Measurements from ENCODE around the gene RAPGEF3. TPM values are rescaled to one million over a fixed set of nuclear protein-coding genes. Genes with fewer than 3 reads are reported as not detected.

Gene RAPGEF3
- polyA plus RNA-seq, 4 donors = 2.5 to 19.8 (median 4.3) TPM

GRCh38 chr12:47752552-47752951 is 6.1 kb downstream of the RAPGEF3 start:
- Histone ChIP-seq H3K4me1 (ENCODE audit: control insufficient read depth in 3 of 3, insufficient read depth in 2 of 3, low read depth in 1 of 3, low read length in 2 of 3) (peaks cover 0 to 10% (median 3%) of the 10 kb centered on the region in 3 donors), H3K27me3 (ENCODE audit: control insufficient read depth in 3 of 3, insufficient read depth in 3 of 3, low read length in 3 of 3) (no peaks in the 10 kb centered on the region), H3K4me3 (ENCODE audit: low read depth in 1 of 3, low read length in 3 of 3) (no peak overlapping the region), H3K36me3 (ENCODE audit: control insufficient read depth in 3 of 3, insufficient read depth in 2 of 3, low read depth in 1 of 3, low read length in 3 of 3) (peaks cover 0 to 11% (median 0%) of the 10 kb centered on the region in 3 donors), H3K9me3 (ENCODE audit: control insufficient read depth in 2 of 2, insufficient read depth in 1 of 2, low read depth in 1 of 2, low read length in 1 of 2) (no peaks in the 10 kb centered on the region), H3K27ac (ENCODE audit: low read depth in 1 of 3, low read length in 2 of 3) (no peak overlapping the region)
- DNase-seq (no peak), FAIRE-seq (no peak)
- 81 to 87% (median 82%) methylated on average over 7 of the region's 7 CpGs for WGBS, 3 donors

GRCh38 chr12:47752121-47752520 is 6.6 kb downstream of the RAPGEF3 start:
- Histone ChIP-seq H3K9me3 (ENCODE audit: control insufficient read depth in 2 of 2, insufficient read depth in 1 of 2, low read depth in 1 of 2, low read length in 1 of 2) (no peaks in the 10 kb centered on the region), H3K27me3 (ENCODE audit: control insufficient read depth in 3 of 3, insufficient read depth in 3 of 3, low read length in 3 of 3) (no peaks in the 10 kb centered on the region), H3K27ac (ENCODE audit: low read depth in 1 of 3, low read length in 2 of 3) (no peak overlapping the region), H3K4me3 (ENCODE audit: low read depth in 1 of 3, low read length in 3 of 3) (no peak overlapping the region), H3K4me1 (ENCODE audit: control insufficient read depth in 3 of 3, insufficient read depth in 2 of 3, low read depth in 1 of 3, low read length in 2 of 3) (peaks cover 0 to 10% (median 3%) of the 10 kb centered on the region in 3 donors), H3K36me3 (ENCODE audit: control insufficient read depth in 3 of 3, insufficient read depth in 2 of 3, low read depth in 1 of 3, low read length in 3 of 3) (peaks cover 0 to 12% (median 0%) of the 10 kb centered on the region in 3 donors)
- FAIRE-seq (no peak), DNase-seq (no peak)
- WGBS, 3 donors = 79 to 80% (median 79%) methylated on average over 4 of the region's 4 CpGs

GRCh38 chr12:47751561-47751960 is 7.1 kb downstream of the RAPGEF3 start:
- peaks cover 0 to 14% (median 0%) of the 10 kb centered on the region in 3 donors for H3K36me3 ChIP-seq (ENCODE audit: control insufficient read depth in 3 of 3, insufficient read depth in 2 of 3, low read depth in 1 of 3, low read length in 3 of 3)
- no peak overlapping the region for H3K4me3 ChIP-seq (ENCODE audit: low read depth in 1 of 3, low read length in 3 of 3)
- FAIRE-seq (no peak), DNase-seq (no peak)
- H3K27ac ChIP-seq (ENCODE audit: low read depth in 1 of 3, low read length in 2 of 3) = no peak overlapping the region
- 66 to 82% (median 69%) methylated on average over 9 of the region's 9 CpGs for WGBS, 3 donors
- H3K4me1 ChIP-seq (ENCODE audit: control insufficient read depth in 3 of 3, insufficient read depth in 2 of 3, low read depth in 1 of 3, low read length in 2 of 3) = peaks cover 3 to 8% (median 3%) of the 10 kb centered on the region in 3 donors
- no peaks in the 10 kb centered on the region for H3K9me3 ChIP-seq (ENCODE audit: control insufficient read depth in 2 of 2, insufficient read depth in 1 of 2, low read depth in 1 of 2, low read length in 1 of 2)
- no peaks in the 10 kb centered on the region for H3K27me3 ChIP-seq (ENCODE audit: control insufficient read depth in 3 of 3, insufficient read depth in 3 of 3, low read length in 3 of 3)

- no peak overlapping the region for H3K27ac ChIP-seq (ENCODE audit: low read depth in 1 of 3, low read length in 2 of 3)
- no peak for FAIRE-seq
Measured at GRCh38 chr12:47750916-47751470, 7.7 kb downstream of the RAPGEF3 start.

GRCh38 chr12:47750229-47750798 is 8.4 kb downstream of the RAPGEF3 start:
- no peaks in the 10 kb centered on the region for H3K9me3 ChIP-seq (ENCODE audit: control insufficient read depth in 2 of 2, insufficient read depth in 1 of 2, low read depth in 1 of 2, low read length in 1 of 2)
- DNase-seq (no peak), FAIRE-seq (no peak)
- H3K36me3 ChIP-seq (ENCODE audit: control insufficient read depth in 3 of 3, insufficient read depth in 2 of 3, low read depth in 1 of 3, low read length in 3 of 3) = peaks cover 0 to 18% (median 0%) of the 10 kb centered on the region in 3 donors
- peaks cover 0 to 8% (median 7%) of the 10 kb centered on the region in 3 donors for H3K4me1 ChIP-seq (ENCODE audit: control insufficient read depth in 3 of 3, insufficient read depth in 2 of 3, low read depth in 1 of 3, low read length in 2 of 3)
- no peak overlapping the region for H3K27ac ChIP-seq (ENCODE audit: low read depth in 1 of 3, low read length in 2 of 3)
- H3K27me3 ChIP-seq (ENCODE audit: control insufficient read depth in 3 of 3, insufficient read depth in 3 of 3, low read length in 3 of 3) = no peaks in the 10 kb centered on the region
- no peak overlapping the region for H3K4me3 ChIP-seq (ENCODE audit: low read depth in 1 of 3, low read length in 3 of 3)
- 39 to 76% (median 40%) methylated on average over 10 of the region's 10 CpGs for WGBS, 3 donors

More at GRCh38 chr12:47750916-47751470, 7.7 kb downstream of the RAPGEF3 start:
- H3K4me1 ChIP-seq (ENCODE audit: control insufficient read depth in 3 of 3, insufficient read depth in 2 of 3, low read depth in 1 of 3, low read length in 2 of 3) = peaks cover 0 to 8% (median 7%) of the 10 kb centered on the region in 3 donors
- H3K27me3 ChIP-seq (ENCODE audit: control insufficient read depth in 3 of 3, insufficient read depth in 3 of 3, low read length in 3 of 3) = no peaks in the 10 kb centered on the region
- no peak for DNase-seq
- peaks cover 0 to 18% (median 0%) of the 10 kb centered on the region in 3 donors for H3K36me3 ChIP-seq (ENCODE audit: control insufficient read depth in 3 of 3, insufficient read depth in 2 of 3, low read depth in 1 of 3, low read length in 3 of 3)
- 83 to 88% (median 84%) methylated on average over 18 to 19 of the region's 19 CpGs for WGBS, 3 donors
- no peak overlapping the region for H3K4me3 ChIP-seq (ENCODE audit: low read depth in 1 of 3, low read length in 3 of 3)
- H3K9me3 ChIP-seq (ENCODE audit: control insufficient read depth in 2 of 2, insufficient read depth in 1 of 2, low read depth in 1 of 2, low read length in 1 of 2) = no peaks in the 10 kb centered on the region

- Histone ChIP-seq H3K9me3 (ENCODE audit: control insufficient read depth in 2 of 2, insufficient read depth in 1 of 2, low read depth in 1 of 2, low read length in 1 of 2) (no peaks in the 10 kb centered on the region), H3K27ac (ENCODE audit: low read depth in 1 of 3, low read length in 2 of 3) (no peak overlapping the region), H3K4me3 (ENCODE audit: low read depth in 1 of 3, low read length in 3 of 3) (no peak overlapping the region), H3K36me3 (ENCODE audit: control insufficient read depth in 3 of 3, insufficient read depth in 2 of 3, low read depth in 1 of 3, low read length in 3 of 3) (peaks cover 0 to 15% (median 0%) of the 10 kb centered on the region in 3 donors), H3K27me3 (ENCODE audit: control insufficient read depth in 3 of 3, insufficient read depth in 3 of 3, low read length in 3 of 3) (no peaks in the 10 kb centered on the region), H3K4me1 (ENCODE audit: control insufficient read depth in 3 of 3, insufficient read depth in 2 of 3, low read depth in 1 of 3, low read length in 2 of 3) (peaks cover 0 to 7% (median 5%) of the 10 kb centered on the region in 3 donors)
- no peak for DNase-seq
- WGBS, 3 donors = 87 to 94% (median 93%) methylated on average over 3 of the region's 3 CpGs
- no peak for FAIRE-seq
Measured at GRCh38 chr12:47748899-47749298, 9.8 kb downstream of the RAPGEF3 start.

GRCh38 chr12:47748507-47748828 is 10.2 kb downstream of the RAPGEF3 start:
- WGBS, 3 donors = 86 to 100% (median 95%) methylated on average over 1 of the region's 1 CpG
- no peaks in the 10 kb centered on the region for H3K27me3 ChIP-seq (ENCODE audit: control insufficient read depth in 3 of 3, insufficient read depth in 3 of 3, low read length in 3 of 3)
- FAIRE-seq = no peak
- H3K4me3 ChIP-seq (ENCODE audit: low read depth in 1 of 3, low read length in 3 of 3) = no peak overlapping the region
- peaks cover 0 to 7% (median 4%) of the 10 kb centered on the region in 3 donors for H3K4me1 ChIP-seq (ENCODE audit: control insufficient read depth in 3 of 3, insufficient read depth in 2 of 3, low read depth in 1 of 3, low read length in 2 of 3)
- H3K9me3 ChIP-seq (ENCODE audit: control insufficient read depth in 2 of 2, insufficient read depth in 1 of 2, low read depth in 1 of 2, low read length in 1 of 2) = no peaks in the 10 kb centered on the region
- no peak overlapping the region for H3K27ac ChIP-seq (ENCODE audit: low read depth in 1 of 3, low read length in 2 of 3)
- peaks cover 0 to 15% (median 0%) of the 10 kb centered on the region in 3 donors for H3K36me3 ChIP-seq (ENCODE audit: control insufficient read depth in 3 of 3, insufficient read depth in 2 of 3, low read depth in 1 of 3, low read length in 3 of 3)
- DNase-seq = no peak

- DNase-seq (no peak), FAIRE-seq (no peak)
- H3K27me3 ChIP-seq (ENCODE audit: control insufficient read depth in 3 of 3, insufficient read depth in 3 of 3, low read length in 3 of 3) = no peaks in the 10 kb centered on the region
- peaks cover 0 to 7% (median 0%) of the 10 kb centered on the region in 3 donors for H3K4me1 ChIP-seq (ENCODE audit: control insufficient read depth in 3 of 3, insufficient read depth in 2 of 3, low read depth in 1 of 3, low read length in 2 of 3)
- H3K36me3 ChIP-seq (ENCODE audit: control insufficient read depth in 3 of 3, insufficient read depth in 2 of 3, low read depth in 1 of 3, low read length in 3 of 3) = peaks cover 0 to 15% (median 0%) of the 10 kb centered on the region in 3 donors
- 92 to 96% (median 94%) methylated on average over 14 of the region's 14 CpGs for WGBS, 3 donors
- H3K27ac ChIP-seq (ENCODE audit: low read depth in 1 of 3, low read length in 2 of 3) = no peak overlapping the region
- no peak overlapping the region for H3K4me3 ChIP-seq (ENCODE audit: low read depth in 1 of 3, low read length in 3 of 3)
- H3K9me3 ChIP-seq (ENCODE audit: control insufficient read depth in 2 of 2, insufficient read depth in 1 of 2, low read depth in 1 of 2, low read length in 1 of 2) = no peaks in the 10 kb centered on the region
Measured at GRCh38 chr12:47747596-47748506, 10.8 kb downstream of the RAPGEF3 start.

All from small intestine (tissue), 7 donors.